ENCODE measurements around the gene RAB8B.

- TF ChIP-seq CTCF (conservative IDR thresholded peaks at IDR 0.05; ENCODE audit: low read depth, low read length) = no peak
- TF ChIP-seq EZH2 (IDR thresholded peaks at IDR 0.05; ENCODE audit: low read length, unreplicated experiment) = no peak
Observed at GRCh38 chr15:63156755-63157117, 32.7 kb upstream of the RAB8B start.
